Effector memory CD4-positive, alpha-beta T cell (primary cell): ENCODE results near the gene MIPEP.

Source experiments
- DNase-seq, 3 donors: peaks; one replicate each; pipeline ENCODE4 v3.0.0-alpha.2; 2020
- H3K27ac ChIP-seq: 2 replicates; pipeline ENCODE4 v1.7.0; 2013; ENCODE audit warnings: mild to moderate bottlenecking, low read length, moderate library complexity; ENCODE audit not compliant: insufficient read depth, poor library complexity, severe bottlenecking
- H3K27me3 ChIP-seq: replicated peaks from 2 replicates; pipeline ENCODE4 v1.7.0; 2013; ENCODE audit warnings: mild to moderate bottlenecking, low read length; ENCODE audit not compliant: insufficient read depth, control insufficient read depth, poor library complexity, severe bottlenecking
- H3K36me3 ChIP-seq: 2 replicates; pipeline ENCODE4 v1.7.0; 2013; ENCODE audit warnings: mild to moderate bottlenecking, low read length, moderate library complexity; ENCODE audit not compliant: control insufficient read depth, insufficient read depth
- H3K4me1 ChIP-seq: 2 replicates; pipeline ENCODE4 v1.7.0; 2013; ENCODE audit warnings: low read length, mild to moderate bottlenecking; ENCODE audit not compliant: control insufficient read depth, insufficient read depth, poor library complexity, severe bottlenecking
- H3K4me3 ChIP-seq: 2 replicates; pipeline ENCODE4 v1.7.0; 2013; ENCODE audit warnings: low read length, low read depth, mild to moderate bottlenecking; ENCODE audit not compliant: insufficient read depth, poor library complexity, severe bottlenecking
- H3K9me3 ChIP-seq: 2 replicates; pipeline ENCODE4 v1.7.0; 2013; ENCODE audit warnings: mild to moderate bottlenecking, low read length, moderate library complexity; ENCODE audit not compliant: control insufficient read depth

The MIPEP gene

GRCh38 chr13:23729531-23729930, 159.7 kb downstream of the MIPEP start:
- Histone ChIP-seq H3K4me3 (no peak overlapping the region), H3K27ac (no peak overlapping the region), H3K4me1 (no peaks in the 10 kb centered on the region), H3K36me3 (no peaks in the 10 kb centered on the region), H3K27me3 (no peaks in the 10 kb centered on the region), H3K9me3 (no peaks in the 10 kb centered on the region)
- DNase-seq, result no peak

- Histone ChIP-seq H3K27ac (no peak overlapping the region), H3K4me1 (no peaks in the 10 kb centered on the region), H3K9me3 (no peaks in the 10 kb centered on the region), H3K4me3 (no peak overlapping the region), H3K36me3 (no peaks in the 10 kb centered on the region), H3K27me3 (no peaks in the 10 kb centered on the region)
- DNase-seq, result no peak
Measured at GRCh38 chr13:23728807-23729206, 160.4 kb downstream of the MIPEP start.

- no peak for DNase-seq
- H3K9me3 ChIP-seq, result no peaks in the 10 kb centered on the region
- H3K27me3 ChIP-seq, result no peaks in the 10 kb centered on the region
- H3K4me1 ChIP-seq, result no peaks in the 10 kb centered on the region
- no peak overlapping the region for H3K27ac ChIP-seq
- no peak overlapping the region for H3K4me3 ChIP-seq
- no peaks in the 10 kb centered on the region for H3K36me3 ChIP-seq
Measured at GRCh38 chr13:23725922-23726321, 163.3 kb downstream of the MIPEP start.

- Histone ChIP-seq H3K27me3 (no peaks in the 10 kb centered on the region), H3K4me3 (no peak overlapping the region), H3K36me3 (no peaks in the 10 kb centered on the region), H3K4me1 (no peaks in the 10 kb centered on the region), H3K9me3 (no peaks in the 10 kb centered on the region), H3K27ac (no peak overlapping the region)
- DNase-seq, result no peak
Measured at GRCh38 chr13:23724196-23724970, 164.8 kb downstream of the MIPEP start.

GRCh38 chr13:23723471-23723870, 165.7 kb downstream of the MIPEP start:
- Histone ChIP-seq H3K4me1 (no peaks in the 10 kb centered on the region), H3K27me3 (no peaks in the 10 kb centered on the region), H3K9me3 (no peaks in the 10 kb centered on the region), H3K4me3 (no peak overlapping the region), H3K36me3 (no peaks in the 10 kb centered on the region), H3K27ac (no peak overlapping the region)
- no peak for DNase-seq

GRCh38 chr13:23722726-23723453, 166.3 kb downstream of the MIPEP start:
- no peaks in the 10 kb centered on the region for H3K9me3 ChIP-seq
- no peaks in the 10 kb centered on the region for H3K4me1 ChIP-seq
- no peaks in the 10 kb centered on the region for H3K27me3 ChIP-seq
- no peak overlapping the region for H3K27ac ChIP-seq
- no peak overlapping the region for H3K4me3 ChIP-seq
- DNase-seq, result no peak
- H3K36me3 ChIP-seq, result no peaks in the 10 kb centered on the region

- DNase-seq, result no peak
- no peaks in the 10 kb centered on the region for H3K9me3 ChIP-seq
- no peaks in the 10 kb centered on the region for H3K27me3 ChIP-seq
- H3K4me1 ChIP-seq, result no peaks in the 10 kb centered on the region
- no peak overlapping the region for H3K27ac ChIP-seq
- no peak overlapping the region for H3K4me3 ChIP-seq
- no peaks in the 10 kb centered on the region for H3K36me3 ChIP-seq
Measured at GRCh38 chr13:23718996-23719395, 170.2 kb downstream of the MIPEP start.

- Histone ChIP-seq H3K27me3 (no peaks in the 10 kb centered on the region), H3K4me1 (no peaks in the 10 kb centered on the region), H3K9me3 (no peaks in the 10 kb centered on the region), H3K27ac (no peak overlapping the region), H3K4me3 (no peak overlapping the region), H3K36me3 (no peaks in the 10 kb centered on the region)
- no peak for DNase-seq
Measured at GRCh38 chr13:23716401-23716800, 172.8 kb downstream of the MIPEP start.

- Histone ChIP-seq H3K4me1 (no peaks in the 10 kb centered on the region), H3K4me3 (no peak overlapping the region), H3K27ac (no peak overlapping the region), H3K36me3 (no peaks in the 10 kb centered on the region), H3K9me3 (no peaks in the 10 kb centered on the region), H3K27me3 (no peaks in the 10 kb centered on the region)
- DNase-seq, result no peak
Measured at GRCh38 chr13:23715762-23716235, 173.4 kb downstream of the MIPEP start.

GRCh38 chr13:23715092-23715761, 174.0 kb downstream of the MIPEP start:
- Histone ChIP-seq H3K4me3 (no peak overlapping the region), H3K4me1 (no peaks in the 10 kb centered on the region), H3K27ac (no peak overlapping the region), H3K36me3 (no peaks in the 10 kb centered on the region), H3K27me3 (no peaks in the 10 kb centered on the region), H3K9me3 (no peaks in the 10 kb centered on the region)
- no peak for DNase-seq
